ENCODE data around the gene RNU6-9. TPM values are rescaled to one million over a fixed set of nuclear protein-coding genes. Genes with fewer than 3 reads are reported as not detected.

RNU6-9 gene
- total RNA-seq, 4 donors from 2014 or later: not detected

- no peak overlapping the region for H3K27ac ChIP-seq
- 87% methylated on average over 7 of the region's 8 CpGs for WGBS
Measured at GRCh38 chr19:870314-870713, 23.0 kb upstream of the RNU6-9 start.

GRCh38 chr19:870963-871401, 22.3 kb upstream of the RNU6-9 start:
- H3K27me3 ChIP-seq: no peaks in the 10 kb centered on the region
- no peak for DNase-seq (ENCODE audit: low spot score in 2 of 2)
- TF ChIP-seq POLR2A (IDR thresholded peaks at IDR 0.05) (no peak), EP300 (IDR thresholded peaks at IDR 0.05) (no peak), POLR2AphosphoS5 (IDR thresholded peaks at IDR 0.05) (no peak)
- TF ChIP-seq, protein P1, sequence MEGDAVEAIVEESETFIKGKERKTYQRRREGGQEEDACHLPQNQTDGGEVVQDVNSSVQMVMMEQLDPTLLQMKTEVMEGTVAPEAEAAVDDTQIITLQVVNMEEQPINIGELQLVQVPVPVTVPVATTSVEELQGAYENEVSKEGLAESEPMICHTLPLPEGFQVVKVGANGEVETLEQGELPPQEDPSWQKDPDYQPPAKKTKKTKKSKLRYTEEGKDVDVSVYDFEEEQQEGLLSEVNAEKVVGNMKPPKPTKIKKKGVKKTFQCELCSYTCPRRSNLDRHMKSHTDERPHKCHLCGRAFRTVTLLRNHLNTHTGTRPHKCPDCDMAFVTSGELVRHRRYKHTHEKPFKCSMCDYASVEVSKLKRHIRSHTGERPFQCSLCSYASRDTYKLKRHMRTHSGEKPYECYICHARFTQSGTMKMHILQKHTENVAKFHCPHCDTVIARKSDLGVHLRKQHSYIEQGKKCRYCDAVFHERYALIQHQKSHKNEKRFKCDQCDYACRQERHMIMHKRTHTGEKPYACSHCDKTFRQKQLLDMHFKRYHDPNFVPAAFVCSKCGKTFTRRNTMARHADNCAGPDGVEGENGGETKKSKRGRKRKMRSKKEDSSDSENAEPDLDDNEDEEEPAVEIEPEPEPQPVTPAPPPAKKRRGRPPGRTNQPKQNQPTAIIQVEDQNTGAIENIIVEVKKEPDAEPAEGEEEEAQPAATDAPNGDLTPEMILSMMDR (IDR thresholded peaks at IDR 0.05): no peak
- no peak overlapping the region for H3K27ac ChIP-seq
- H3K4me3 ChIP-seq: no peak overlapping the region
- peaks cover 47% of the 10 kb centered on the region for H3K4me1 ChIP-seq
- no peaks in the 10 kb centered on the region for H3K9me3 ChIP-seq
- peaks cover 62% of the 10 kb centered on the region for H3K36me3 ChIP-seq
- WGBS: 83% methylated on average over 20 of the region's 28 CpGs

More at GRCh38 chr19:870314-870713, 23.0 kb upstream of the RNU6-9 start:
- TF ChIP-seq EP300 (IDR thresholded peaks at IDR 0.05) (no peak), POLR2AphosphoS5 (IDR thresholded peaks at IDR 0.05) (no peak)
- TF ChIP-seq, protein P1 (IDR thresholded peaks at IDR 0.05): no peak
- peaks cover 55% of the 10 kb centered on the region for H3K36me3 ChIP-seq
- peaks cover 47% of the 10 kb centered on the region for H3K4me1 ChIP-seq
- DNase-seq (ENCODE audit: low spot score in 2 of 2): no peak
- no peaks in the 10 kb centered on the region for H3K9me3 ChIP-seq
- H3K4me3 ChIP-seq: no peak overlapping the region
- H3K27me3 ChIP-seq: no peaks in the 10 kb centered on the region

DNA sequence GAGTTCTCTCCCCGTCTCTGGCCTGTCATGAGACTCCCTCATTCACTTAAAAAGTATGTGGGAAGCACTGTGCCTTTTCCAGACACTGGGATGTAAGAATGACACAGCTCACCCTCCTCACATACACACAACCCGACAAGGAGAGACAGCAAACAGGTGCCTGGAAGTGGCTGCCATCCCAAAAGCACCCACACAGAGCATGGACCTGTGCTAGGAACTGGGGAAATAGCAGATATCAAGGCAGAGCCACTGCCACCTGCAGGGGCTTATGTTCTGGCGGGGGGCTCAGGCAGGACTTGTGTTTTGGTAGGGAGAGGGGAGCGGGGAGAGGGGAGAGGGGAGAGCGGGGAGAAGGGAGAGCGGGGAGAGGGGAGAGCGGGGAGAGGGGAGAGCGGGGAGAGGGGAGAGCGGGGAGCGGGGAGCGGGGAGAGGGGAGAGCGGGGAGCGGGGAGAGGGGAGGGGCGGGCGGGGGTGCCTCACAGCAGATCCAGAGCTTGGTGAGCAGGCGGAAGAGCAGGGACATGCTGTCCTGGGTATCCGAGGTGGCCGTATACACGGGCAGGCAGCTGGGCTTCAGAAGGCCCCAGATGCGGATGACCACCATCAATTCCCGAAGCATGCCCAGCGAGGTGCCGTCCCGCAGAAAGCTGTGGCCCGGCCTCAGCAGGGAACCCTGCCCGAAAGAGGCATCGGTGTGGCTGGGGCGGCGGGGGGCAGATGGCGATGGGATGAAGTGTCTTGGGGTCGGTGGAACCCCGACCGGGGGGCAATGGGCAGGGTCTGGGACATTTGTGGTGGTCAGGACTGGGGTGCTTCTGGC, 21.6 kb upstream of the RNU6-9 start:
- H3K4me1 ChIP-seq: peaks cover 49% of the 10 kb centered on the region
- TF ChIP-seq, protein P1 (IDR thresholded peaks at IDR 0.05): no peak
- TF ChIP-seq POLR2AphosphoS5 (IDR thresholded peaks at IDR 0.05) (no peak), POLR2A (IDR thresholded peaks at IDR 0.05) (no peak), EP300 (IDR thresholded peaks at IDR 0.05) (no peak)
- WGBS: 86% methylated on average over 16 of the region's 33 CpGs
- no peak for DNase-seq (ENCODE audit: low spot score in 2 of 2)
- H3K36me3 ChIP-seq: peaks cover 69% of the 10 kb centered on the region
- H3K27ac ChIP-seq: peak overlapping the region; percentile 59
- H3K4me3 ChIP-seq: no peak overlapping the region
- H3K27me3 ChIP-seq: no peaks in the 10 kb centered on the region
- H3K9me3 ChIP-seq: no peaks in the 10 kb centered on the region

DNA sequence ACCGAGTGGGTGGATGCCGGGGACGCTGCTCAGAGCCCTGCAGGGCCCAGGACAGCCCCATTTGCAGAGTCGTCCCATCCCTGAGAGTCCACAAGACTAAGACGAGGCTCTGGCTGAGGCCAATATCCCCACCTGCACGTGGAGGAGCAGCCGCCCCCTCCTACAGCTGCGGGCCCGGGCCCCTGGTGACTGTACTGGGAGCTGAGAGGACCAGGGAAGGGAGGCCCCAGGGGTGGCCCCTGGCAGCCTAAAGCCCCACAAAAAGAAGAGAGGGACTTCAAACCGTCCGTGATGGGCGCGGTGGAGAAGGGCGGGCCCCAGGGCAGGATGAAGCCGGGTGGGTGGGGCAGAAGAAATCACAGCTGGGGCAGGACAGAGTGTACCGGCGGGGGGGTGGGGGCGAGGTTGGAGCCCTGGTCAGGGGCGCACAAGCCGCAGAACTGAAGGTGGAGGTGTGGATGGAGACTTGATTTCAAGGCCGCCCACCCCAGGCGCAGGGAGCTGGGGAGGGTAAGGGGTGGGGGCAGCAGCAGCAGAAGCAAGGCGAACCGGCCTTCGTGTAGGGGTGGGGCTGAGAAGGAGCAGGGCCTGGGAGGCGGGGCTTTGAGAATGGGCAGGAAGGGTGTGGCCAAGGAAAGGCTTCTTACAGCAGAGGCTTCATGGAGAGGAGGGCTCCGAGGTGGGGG, 20.9 kb upstream of the RNU6-9 start:
- peaks cover 56% of the 10 kb centered on the region for H3K4me1 ChIP-seq
- H3K36me3 ChIP-seq: peaks cover 76% of the 10 kb centered on the region
- H3K27ac ChIP-seq: peak overlapping the region; percentile 59
- DNase-seq (ENCODE audit: low spot score in 2 of 2): no peak
- no peaks in the 10 kb centered on the region for H3K27me3 ChIP-seq
- no peak for TF ChIP-seq POLR2AphosphoS5 (IDR thresholded peaks at IDR 0.05)
- no peak for TF ChIP-seq POLR2A (IDR thresholded peaks at IDR 0.05)
- no peak for TF ChIP-seq EP300 (IDR thresholded peaks at IDR 0.05)
- TF ChIP-seq, protein P1 (IDR thresholded peaks at IDR 0.05): no peak
- H3K9me3 ChIP-seq: no peaks in the 10 kb centered on the region
- 35% methylated on average over 25 of the region's 27 CpGs for WGBS
- peak overlapping the region; percentile 9 for H3K4me3 ChIP-seq

GRCh38 chr19:873084-873483, 20.2 kb upstream of the RNU6-9 start:
- Histone ChIP-seq H3K9me3 (no peaks in the 10 kb centered on the region), H3K27me3 (no peaks in the 10 kb centered on the region), H3K4me1 (peaks cover 57% of the 10 kb centered on the region), H3K4me3 (no peak overlapping the region), H3K27ac (no peak overlapping the region), H3K36me3 (peaks cover 70% of the 10 kb centered on the region)
- 90% methylated on average over 2 of the region's 13 CpGs for WGBS
- no peak for DNase-seq (ENCODE audit: low spot score in 2 of 2)
- TF ChIP-seq, protein P1 (IDR thresholded peaks at IDR 0.05): no peak
- TF ChIP-seq POLR2A (IDR thresholded peaks at IDR 0.05): no peak
- no peak for TF ChIP-seq POLR2AphosphoS5 (IDR thresholded peaks at IDR 0.05)
- TF ChIP-seq EP300 (IDR thresholded peaks at IDR 0.05): no peak

Data from suprapubic skin (tissue), 4 donors.